SKM-1 (cell line): ENCODE data around the gene AGPAT4.
"Not testable (repeated sequence)": the region's sequence is repeated elsewhere in the genome, so short reads cannot be mapped to it uniquely, and the experiment has no call there.

Experiments
- DNase-seq: peaks from one replicate; lab custom pipeline; 2025; ENCODE audit not compliant: unreplicated experiment; lab: John Stamatoyannopoulos, UW

AGPAT4 gene

DNA sequence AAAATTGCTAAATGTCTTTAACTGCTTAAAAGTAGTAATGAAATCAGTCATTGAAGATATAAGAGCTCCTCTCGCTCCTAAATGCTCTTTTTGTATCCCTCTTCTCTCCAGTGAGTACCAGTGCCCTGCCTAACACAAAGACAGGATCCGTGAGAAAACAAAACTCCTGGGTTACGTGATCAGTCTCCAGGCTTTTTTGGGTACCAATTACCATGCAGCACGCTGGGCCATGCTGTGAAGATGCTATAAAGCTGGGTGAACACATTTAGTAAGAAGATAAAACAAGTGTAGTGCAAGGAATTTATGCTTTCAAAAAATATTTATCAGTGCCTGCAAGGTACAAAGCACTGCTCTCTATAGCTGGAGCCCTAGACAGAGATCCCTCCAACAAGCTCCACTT lies 66.7 kb downstream of the AGPAT4 start:
- no peak for DNase-seq

DNA sequence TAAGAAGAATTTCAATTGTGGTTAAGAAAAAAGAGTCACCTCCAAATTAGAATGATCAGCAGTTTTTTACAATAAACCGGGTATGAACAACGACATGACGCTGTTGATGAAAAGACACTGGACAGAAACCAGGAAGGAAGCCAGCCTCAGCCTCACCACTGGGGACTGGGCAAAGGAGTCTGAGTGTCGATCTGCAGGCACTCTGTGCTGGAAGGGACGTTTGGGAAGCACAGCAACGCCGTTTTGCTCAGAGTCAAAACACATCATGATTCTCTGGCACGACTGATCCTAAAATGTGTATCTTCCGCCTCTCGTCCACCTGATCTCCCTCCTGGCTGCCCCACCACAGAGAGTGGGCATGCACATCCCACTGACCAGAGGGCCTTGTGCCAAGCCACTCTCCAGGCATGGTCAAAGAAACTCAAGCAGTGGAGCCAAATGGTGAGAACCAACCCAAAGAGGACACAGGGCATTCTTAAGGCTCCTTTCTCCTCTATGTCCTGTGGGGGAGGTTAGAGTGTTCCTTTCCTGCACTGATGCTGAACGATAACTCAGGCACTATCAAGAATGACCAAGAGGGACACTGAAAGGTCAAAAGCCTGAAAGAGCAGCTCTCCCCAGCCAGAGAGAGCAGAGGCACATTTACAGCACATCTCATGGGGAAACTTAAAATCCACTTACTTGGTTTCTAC lies 68.8 kb downstream of the AGPAT4 start:
- no peak for DNase-seq

DNA sequence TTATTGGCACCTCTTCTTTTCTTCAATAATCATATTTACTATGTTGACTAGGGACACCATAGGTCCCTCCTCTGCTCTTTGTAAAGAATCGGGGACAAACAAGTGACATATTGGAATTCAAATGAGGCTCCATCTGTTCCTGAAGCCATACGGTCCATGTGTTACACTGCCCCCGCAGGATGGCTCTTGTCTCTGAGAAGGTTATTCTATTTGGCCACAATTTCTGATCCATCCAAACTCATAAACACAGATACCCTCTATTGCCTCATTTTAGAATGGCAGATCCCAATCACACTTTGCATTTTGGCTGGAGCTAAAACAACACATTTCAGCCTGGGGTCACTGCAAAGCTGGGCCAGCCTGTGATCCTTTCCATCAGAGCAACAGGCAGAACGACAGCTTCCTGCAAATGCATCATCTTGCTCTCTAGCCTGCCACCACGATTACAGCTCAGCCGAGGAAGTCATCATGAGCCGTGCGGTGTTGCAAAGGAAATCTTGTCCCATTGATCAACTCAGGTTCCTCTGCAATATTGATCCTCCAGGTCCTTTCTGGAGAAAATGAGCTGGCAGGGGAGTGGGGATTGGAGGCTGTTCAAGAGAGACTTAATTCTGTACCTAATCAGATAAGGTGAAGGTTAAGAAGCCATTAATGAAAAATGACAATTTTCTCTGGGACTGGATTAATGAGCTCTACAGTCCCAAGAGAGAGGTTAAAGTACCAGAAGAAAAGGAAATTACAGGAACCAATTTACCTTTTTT lies 73.1 kb downstream of the AGPAT4 start:
- no peak for DNase-seq

DNA sequence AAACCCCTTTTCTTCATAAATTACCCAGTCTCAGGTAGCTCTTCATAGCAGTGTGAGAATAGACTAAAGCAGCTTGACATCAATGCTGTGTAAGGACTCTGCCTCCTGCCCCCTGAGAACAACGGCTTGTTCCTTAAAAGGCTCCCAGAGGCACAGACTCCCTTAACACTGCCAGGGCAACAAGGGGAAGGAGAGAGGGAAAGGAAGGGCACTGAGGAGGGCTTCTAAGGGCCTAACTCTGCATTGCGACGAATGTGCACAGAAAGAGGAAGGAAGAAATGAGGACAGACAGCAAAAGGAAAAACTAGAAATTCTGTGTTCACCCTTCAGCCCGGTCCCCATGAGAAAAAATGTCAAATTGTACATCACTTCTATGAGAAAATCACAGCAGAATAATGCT lies 74.0 kb downstream of the AGPAT4 start:
- peak; percentile 31 for DNase-seq

DNA sequence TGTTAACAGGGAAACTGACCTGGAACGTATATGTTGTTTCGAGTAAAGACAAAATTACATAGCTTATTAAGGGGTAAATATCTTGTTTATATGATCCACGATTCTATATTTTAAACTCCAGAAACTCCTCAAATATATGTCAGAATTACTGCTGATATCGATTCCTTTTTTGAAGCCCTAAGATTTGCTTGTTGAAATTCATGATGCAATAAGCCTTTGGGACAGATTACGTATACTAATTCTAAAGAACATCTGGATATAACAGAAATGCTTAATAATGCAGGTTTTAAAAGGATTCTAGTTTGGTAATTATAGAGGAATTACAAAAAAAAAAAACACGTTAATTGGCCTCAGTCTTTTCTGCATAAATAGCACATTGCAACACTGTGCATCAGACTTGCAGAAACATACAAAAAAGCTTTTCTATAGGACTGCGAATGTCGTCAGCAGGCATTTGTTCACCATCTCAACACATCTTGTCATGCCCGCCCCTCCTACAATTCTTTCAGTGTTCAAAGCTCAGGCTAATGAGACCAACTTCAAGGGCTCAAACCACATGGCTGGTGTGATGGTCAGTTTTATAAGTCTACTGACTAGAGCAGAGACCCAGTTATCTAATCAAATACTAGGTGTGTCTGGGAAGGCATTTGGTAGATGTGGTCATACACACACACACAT lies 74.9 kb downstream of the AGPAT4 start:
- DNase-seq, result no peak

DNA sequence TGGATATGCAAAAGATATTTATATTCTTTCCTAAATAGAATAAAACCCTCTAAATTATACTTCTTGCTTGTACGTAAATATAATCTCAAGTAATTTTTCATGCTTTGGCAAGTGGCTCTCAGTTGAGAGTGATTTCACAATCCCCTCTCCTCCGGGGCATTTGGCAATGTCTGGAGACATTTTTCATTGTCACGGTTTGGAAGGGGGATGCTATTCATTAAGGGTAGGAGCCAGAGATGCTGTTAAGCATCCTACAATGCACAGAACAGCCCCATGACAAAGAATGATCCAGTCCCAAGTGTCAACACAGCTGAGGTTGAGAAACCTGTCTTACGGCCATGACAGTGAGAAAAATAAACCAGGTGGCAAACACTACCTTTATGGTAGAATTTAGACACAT lies 75.7 kb downstream of the AGPAT4 start:
- DNase-seq, result no peak

DNA sequence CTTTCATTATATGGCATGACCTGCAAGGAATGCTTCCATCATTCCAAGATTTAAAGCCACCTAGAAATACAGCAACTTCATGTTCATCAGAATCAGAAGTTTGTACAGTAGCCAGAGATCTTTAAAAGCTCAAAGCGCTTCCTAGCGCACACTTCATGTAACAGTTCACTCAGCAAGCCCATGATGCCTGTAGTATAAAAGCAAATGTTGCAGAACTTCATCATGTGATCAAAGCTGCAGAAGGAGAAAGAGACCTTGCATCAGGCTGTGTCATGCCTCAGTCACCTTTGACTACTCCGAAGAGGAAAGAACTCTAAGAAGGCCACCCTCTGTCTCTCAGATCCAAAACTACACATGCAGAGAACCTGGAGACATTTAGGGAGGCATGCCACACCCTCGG lies 78.5 kb downstream of the AGPAT4 start:
- no peak for DNase-seq

DNA sequence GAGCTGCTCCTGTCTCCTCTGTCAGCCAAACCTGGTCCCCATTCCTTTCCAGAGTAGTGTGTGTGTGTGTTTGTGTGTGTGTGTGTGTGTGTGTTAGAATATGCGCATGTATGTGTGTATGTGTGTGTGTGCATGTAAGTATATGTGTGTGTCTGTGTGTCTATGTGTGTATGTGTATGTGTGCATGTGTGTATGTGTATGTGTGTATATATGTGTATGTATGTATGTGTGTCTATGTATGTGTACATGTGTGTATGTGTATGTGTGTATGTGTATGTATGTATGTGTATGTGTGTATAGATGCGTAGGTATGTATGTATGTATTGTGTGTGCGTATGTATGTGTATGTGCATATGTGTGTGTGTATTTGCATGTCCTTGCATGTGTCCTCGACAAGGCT lies 79.5 kb downstream of the AGPAT4 start:
- no peak for DNase-seq

DNA sequence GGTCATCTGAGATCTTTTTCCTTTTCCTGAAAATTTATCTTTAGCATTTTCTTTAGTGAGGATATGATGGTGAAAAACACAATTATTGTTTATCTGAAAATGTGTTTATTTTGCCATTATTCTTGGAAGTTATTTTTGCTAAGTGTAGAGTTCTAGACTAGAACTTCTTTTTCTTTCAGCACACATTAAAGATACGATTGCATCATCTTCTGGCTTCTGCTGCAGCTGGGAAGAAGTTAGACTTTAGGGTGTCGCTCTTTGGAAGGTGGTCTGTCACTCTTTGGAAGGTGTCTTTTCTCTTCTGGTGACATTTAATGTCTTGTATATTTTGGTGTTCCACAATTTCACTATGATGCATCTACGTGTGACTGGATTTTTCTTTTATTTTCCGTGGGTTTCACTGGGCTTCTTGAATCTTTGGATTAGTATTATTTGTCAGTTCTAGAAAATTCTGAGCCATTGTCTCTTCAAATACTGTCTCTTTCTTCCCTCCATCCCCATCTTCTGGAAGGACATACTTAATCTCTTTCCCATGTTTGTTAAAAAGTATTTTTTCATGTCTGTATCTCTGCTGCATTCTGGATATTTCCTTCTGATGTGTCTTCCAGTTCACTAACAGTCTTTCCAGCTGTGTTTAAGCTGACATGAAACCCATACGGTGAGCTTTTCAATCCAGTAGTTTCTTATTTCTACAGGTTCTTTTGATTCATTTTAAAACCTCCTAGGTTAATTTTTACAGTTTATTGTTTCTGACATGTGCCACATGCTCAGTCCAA lies 81.0 kb downstream of the AGPAT4 start:
- DNase-seq, result no peak

DNA sequence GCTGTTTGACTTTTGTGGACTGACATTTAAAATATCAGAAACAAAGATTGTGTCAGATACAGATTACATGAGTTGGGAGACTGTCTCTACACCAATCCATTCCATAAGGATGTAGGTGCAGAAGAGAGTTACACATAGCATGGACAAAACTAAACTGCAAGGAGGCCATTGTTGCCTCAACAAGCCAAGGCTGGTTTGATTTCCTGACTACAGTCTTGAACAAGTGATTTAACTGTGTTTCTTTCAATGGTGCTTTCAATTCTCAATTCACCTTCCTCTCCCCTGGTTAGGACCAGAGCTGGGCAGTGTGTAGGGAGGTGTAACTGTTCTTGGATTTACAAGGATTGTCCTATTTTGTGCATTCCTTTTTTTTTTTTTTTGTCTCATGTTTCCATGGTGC lies 82.2 kb downstream of the AGPAT4 start:
- DNase-seq, result no peak

DNA sequence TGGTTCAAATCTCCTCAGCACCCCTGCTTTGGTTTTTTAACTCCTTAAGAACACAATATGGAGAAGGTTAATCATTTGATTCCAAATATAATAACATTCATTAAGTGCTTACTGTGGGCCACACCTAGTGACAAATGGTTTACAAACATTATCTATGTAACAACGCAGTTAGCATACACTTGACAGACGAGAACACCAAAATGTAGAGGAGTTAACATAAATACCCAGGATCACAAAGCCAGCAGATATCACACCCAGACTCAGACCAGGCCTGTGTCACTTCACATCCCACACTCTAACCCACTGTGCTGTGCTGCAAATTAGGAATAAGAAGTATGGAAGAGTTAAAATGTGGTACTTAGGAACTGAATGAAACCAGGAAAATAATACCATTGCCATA lies 82.9 kb downstream of the AGPAT4 start:
- DNase-seq, result no peak

DNA sequence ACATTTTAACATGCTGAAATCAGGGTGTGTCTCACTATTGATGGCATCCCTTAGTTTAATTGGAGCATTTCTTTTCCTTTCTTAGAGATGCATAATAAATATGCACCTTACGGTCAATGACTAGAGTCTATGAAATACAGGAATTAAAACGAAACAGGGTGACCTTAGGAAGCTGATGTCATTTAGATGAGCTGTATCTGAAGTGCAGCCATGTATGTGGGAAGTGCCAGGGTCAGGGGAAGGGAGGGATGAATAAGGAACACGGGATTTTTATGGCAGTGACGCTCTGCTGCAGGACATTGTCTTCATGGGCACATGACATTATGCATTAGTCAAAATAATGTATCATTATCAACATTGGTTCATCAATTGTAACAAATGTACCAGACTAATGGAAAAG lies 84.0 kb downstream of the AGPAT4 start:
- no peak for DNase-seq

DNA sequence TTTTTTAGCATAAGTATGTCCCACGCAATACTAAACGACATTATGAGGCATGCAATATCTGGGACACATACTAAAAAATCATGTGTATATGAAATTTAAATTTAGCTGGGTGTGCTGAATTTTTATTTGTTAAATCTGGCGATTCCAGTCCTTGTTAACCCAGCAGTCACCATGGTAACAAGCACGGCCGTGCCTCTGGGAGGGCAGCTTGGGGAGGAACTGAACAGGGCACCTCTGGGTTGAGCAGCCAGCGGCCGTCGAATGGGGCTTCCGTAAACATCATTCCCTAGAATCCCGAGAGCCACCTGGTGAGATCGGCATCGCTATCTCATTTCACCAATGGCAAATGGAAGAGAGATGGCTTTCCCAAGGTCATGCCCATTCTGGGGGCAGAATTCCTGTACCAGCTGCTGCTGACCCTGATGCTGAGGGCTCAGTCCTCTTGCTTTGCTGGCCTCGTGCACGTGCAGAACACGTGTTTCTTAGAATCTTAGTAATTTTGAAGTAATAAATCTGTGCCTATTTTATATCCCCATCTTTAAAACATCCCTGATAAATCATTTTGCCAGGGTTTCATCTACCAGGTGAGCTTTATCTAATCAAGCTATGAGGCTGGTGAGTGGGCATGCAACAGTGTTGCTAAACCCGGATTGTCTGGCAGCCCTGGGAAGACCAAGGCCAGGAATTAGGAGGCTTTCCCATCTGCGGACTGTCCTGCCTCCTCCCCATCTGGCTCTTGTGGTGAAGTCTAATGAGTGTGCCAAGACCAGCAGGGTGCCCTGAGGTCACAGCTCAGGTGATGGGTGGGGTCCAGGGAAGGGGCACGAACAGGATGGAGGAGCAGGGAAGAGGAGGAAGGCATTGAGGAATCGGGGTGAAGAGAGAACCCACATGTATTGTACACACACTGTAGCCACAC lies 85.1 kb downstream of the AGPAT4 start:
- no peak for DNase-seq

DNA sequence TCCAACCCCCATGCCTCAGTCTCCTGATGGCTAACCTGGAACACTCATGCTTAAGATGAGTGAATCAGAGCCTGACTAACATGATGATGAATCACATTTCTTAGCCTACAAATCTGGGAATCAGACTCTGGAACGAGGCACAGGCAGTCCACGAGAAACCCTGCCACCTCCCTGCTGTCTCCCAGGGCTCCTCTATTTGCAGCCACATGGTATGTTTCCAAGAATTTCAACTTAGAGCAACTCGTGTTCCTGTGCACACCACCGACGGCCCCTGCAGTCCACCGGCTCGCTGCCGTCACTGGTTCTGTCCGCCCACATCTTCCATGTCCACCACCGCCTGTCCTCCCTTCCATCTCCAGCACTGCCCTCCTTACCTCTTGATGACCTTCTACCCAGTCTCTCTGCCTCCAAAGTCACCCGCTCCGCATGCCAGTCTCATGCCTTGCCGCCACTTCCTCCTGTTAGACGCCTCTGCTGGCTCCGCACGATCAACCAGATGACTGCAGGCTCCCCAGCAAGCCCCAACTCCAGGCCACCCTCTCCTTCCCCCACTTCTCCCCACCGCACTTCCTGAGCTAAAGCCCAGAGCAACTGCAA lies 87.6 kb downstream of the AGPAT4 start:
- no peak for DNase-seq

DNA sequence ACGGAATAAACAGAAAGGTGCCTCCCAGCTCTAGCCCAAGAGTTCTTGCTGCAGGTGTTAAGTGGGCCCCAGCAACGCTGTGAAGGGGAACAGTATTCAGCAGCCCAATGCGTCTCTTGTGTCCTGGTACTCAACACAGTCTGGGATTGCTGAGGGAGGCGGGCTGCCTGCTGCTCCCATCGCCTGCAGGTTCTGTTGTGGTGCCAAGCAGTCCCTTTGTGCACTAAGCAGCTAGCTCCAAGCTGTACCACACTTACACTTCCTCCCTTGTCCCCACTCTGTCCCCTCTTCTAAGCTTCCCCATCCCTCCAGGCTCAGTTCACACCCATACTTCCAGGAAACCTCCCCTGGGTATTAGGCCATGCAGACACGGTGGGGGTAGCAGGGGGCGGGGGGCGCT lies 92.7 kb downstream of the AGPAT4 start:
- DNase-seq, result no peak

DNA sequence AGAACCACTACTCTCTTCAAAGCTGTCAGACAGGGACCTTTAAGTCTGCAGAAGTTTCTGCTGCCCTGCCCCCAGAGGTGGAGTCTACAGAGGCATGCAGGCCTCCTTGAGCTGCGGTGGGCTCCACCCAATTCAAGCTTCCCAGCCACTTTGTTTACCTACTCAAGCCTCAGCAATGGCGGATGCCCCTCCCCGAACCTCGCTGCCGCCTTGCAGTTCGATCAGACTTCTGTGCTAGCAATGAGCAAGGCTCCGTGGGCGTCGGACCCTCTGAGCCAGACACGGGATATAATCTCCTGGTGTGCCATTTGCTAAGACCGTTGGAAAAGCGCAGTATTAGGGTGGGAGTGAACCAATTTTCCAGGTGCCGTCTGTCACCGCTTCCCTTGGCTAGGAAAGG lies 95.7 kb downstream of the AGPAT4 start:
- not testable (repeated sequence) for DNase-seq

DNA sequence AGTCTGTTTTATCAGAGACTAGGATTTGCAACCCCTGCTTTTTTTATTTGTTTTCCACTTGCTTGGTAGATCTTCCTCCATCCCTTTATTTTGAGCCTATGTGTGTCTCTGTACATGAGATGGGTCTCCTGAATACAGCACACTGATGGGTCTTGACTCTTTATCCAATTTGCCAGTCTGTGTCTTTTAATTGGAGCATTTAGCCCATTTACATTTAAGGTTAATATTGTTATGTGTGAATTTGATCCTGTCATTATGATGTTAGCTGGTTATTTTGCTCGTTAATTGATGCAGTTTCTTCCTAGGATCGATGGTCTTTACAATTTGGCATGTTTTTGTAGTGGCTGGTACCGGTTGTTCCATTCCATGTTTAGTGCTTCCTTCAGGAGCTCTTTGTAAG lies 97.4 kb downstream of the AGPAT4 start:
- DNase-seq, result not testable (repeated sequence)

DNA sequence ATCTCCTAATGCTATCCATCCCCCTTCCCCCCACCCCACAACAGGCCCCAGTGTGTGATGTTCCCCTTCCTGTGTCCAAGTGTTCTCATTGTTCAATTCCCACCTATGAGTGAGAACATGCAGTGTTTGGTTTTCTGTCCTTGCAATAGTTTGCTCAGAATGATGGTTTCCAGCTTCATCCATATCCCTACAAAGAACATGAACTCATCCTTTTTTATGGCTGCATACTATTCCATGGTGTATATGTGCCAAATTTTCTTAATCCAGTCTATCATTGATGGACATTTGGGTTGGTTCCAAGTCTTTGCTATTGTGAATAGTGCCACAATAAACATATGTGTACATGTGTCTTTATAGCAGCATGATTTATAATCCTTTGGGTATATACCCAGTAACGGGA lies 101.1 kb downstream of the AGPAT4 start:
- DNase-seq, result not testable (repeated sequence)

DNA sequence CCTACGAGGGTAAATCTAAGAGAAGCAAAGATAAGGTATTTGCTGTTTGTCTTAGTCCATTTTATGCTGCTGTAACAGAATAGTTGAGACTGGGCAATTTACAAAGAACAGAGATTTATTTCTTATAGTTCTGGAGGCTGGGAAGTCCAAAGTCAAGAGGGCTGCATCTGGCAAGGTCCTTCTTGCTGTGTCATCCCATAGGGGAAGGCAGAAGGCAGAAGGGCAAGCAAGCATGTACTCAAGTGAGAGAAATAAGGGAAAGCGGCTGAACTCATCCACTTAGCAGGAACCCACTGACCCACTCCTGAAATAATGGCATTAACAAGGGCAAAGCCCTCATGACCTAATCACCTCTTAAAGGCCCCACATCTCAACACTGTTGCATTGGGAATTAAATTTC lies 102.7 kb downstream of the AGPAT4 start:
- DNase-seq, result no peak

DNA sequence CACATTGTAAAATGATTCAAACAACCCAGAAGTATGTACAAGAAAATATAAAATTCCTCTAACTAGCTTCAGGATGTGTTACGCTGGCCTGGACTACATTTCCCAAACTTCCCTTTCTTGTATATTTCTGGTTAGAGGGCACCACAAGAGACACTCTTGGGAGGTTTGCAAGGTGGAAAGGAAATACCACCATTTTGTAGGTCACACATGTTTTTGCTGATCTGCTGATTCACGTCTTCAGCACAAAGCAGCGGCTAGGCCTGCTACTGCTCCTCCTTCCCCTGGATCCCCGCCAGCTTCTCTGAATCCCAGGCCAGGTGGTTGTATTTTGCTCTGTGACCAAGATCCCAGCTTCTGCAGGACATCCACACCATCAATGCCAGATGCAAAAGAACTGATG lies 104.2 kb downstream of the AGPAT4 start:
- DNase-seq, result peak; percentile 54
